IMR-90 (cell line): ENCODE data around the gene DOCK9. TPM values are rescaled to one million over a fixed set of nuclear protein-coding genes. Genes with fewer than 3 reads are reported as not detected.

Experiments used
- ATAC-seq: fragments of 200-7000 bp; cut with Tn5 transposase; 2 replicates; pipeline ENCODE4 v1.9.1; 2020; ENCODE audit warnings: low read depth, mild to moderate bottlenecking, moderate library complexity
- BruUV-seq: library from RNA; stranded (reverse); fragments of 400-500 nt; replicated peaks from 2 replicates; lab custom pipeline; 2021; lab: Mats Ljungman, UMichigan
- CTCF ChIA-PET: fragments of 300-600 bp; formaldehyde crosslinking; extraction: SDS; loops from one replicate; lab custom pipeline; 2021; ENCODE audit warnings: antibody characterized with exemption; lab: Yijun Ruan, JAX
- POLR2A ChIA-PET: fragments of 300-600 bp; sonication (Branson Sonifier 250); formaldehyde crosslinking; loops from one replicate; lab custom pipeline; 2022; ENCODE audit warnings: antibody characterized with exemption; ENCODE audit not compliant: unreplicated experiment; lab: Charles Lee
- DNase-seq: peaks from one replicate; pipeline ENCODE4 v3.0.0; 2013
- H2AFZ ChIP-seq: replicated peaks from 2 replicates; pipeline ENCODE3; 2013; ENCODE audit warnings: low read length, mild to moderate bottlenecking; ENCODE audit not compliant: poor library complexity
- H2AK5ac ChIP-seq: 2 replicates; pipeline ENCODE4 v1.6.1; 2013; ENCODE audit warnings: low read depth, low read length, inconsistent platforms
- H2AK9ac ChIP-seq: replicated peaks from 2 replicates; pipeline ENCODE3; 2013; ENCODE audit warnings: mild to moderate bottlenecking, low read depth, low read length, moderate library complexity; ENCODE audit not compliant: poor library complexity
- H2BK120ac ChIP-seq: 2 replicates; pipeline ENCODE4 v1.6.1; 2013; ENCODE audit warnings: low read depth, low read length, inconsistent platforms
- H2BK15ac ChIP-seq: 3 replicates; pipeline ENCODE4 v1.6.1; 2013; ENCODE audit warnings: low read depth, low read length, inconsistent platforms
- H2BK20ac ChIP-seq: 2 replicates; pipeline ENCODE4 v1.6.1; 2013; ENCODE audit warnings: low read depth, mild to moderate bottlenecking, inconsistent platforms, low read length, moderate library complexity
- H2BK5ac ChIP-seq: 2 replicates; pipeline ENCODE4 v1.6.1; 2013; ENCODE audit warnings: mild to moderate bottlenecking, low read depth, low read length, inconsistent platforms; ENCODE audit not compliant: poor library complexity, severe bottlenecking
- H3K14ac ChIP-seq: replicated peaks from 2 replicates; pipeline ENCODE4 v1.6.1; 2013; ENCODE audit warnings: low read depth, low read length, inconsistent platforms
- H3K18ac ChIP-seq: 2 replicates; pipeline ENCODE4 v1.6.1; 2013; ENCODE audit warnings: low read depth, low read length, control low read depth
- H3K23ac ChIP-seq: 2 replicates; pipeline ENCODE4 v1.6.1; 2013; ENCODE audit warnings: low read depth, low read length, inconsistent platforms
- H3K27ac ChIP-seq: 2 replicates; pipeline ENCODE4 v1.5.1; 2013; ENCODE audit warnings: mild to moderate bottlenecking, control low read depth, low read length; ENCODE audit not compliant: insufficient read depth
- H3K27me3 ChIP-seq: 2 replicates; pipeline ENCODE4 v1.6.1; 2013; ENCODE audit warnings: low read length; ENCODE audit not compliant: control insufficient read depth, insufficient read depth
- H3K36me3 ChIP-seq: 2 replicates; pipeline ENCODE4 v1.6.1; 2013; ENCODE audit warnings: low read length, mixed read lengths; ENCODE audit not compliant: control insufficient read depth, insufficient read depth
- H3K4ac ChIP-seq: 2 replicates; pipeline ENCODE4 v1.6.1; 2013; ENCODE audit warnings: low read depth, low read length, inconsistent platforms
- H3K4me1 ChIP-seq: 2 replicates; pipeline ENCODE4 v1.6.1; 2013; ENCODE audit warnings: low read length, mixed read lengths; ENCODE audit not compliant: control insufficient read depth, insufficient read depth
- H3K4me2 ChIP-seq: 2 replicates; pipeline ENCODE4 v1.6.1; 2013; ENCODE audit warnings: low read depth, mild to moderate bottlenecking, control low read depth, low read length, moderate library complexity
- H3K4me3 ChIP-seq: 2 replicates; pipeline ENCODE4 v1.5.1; 2013; ENCODE audit warnings: low read depth, mild to moderate bottlenecking, control low read depth, low read length, moderate library complexity; ENCODE audit not compliant: insufficient read depth
- H3K56ac ChIP-seq: 2 replicates; pipeline ENCODE4 v1.6.1; 2013; ENCODE audit warnings: low read length, inconsistent platforms; ENCODE audit not compliant: insufficient read depth; ENCODE audit errors: extremely low read depth
- H3K79me1 ChIP-seq, 2 experiments: 2 replicates each; pipeline ENCODE4 v1.6.1; 2013; ENCODE audit warnings: low read length in 2 of 2, inconsistent platforms in 1 of 2, low read depth in 1 of 2
- H3K9ac ChIP-seq: 2 replicates; pipeline ENCODE4 v1.6.1; 2013; ENCODE audit warnings: low read depth, low read length, control low read depth
- H3K9me1 ChIP-seq: 2 replicates; pipeline ENCODE4 v1.6.1; 2013; ENCODE audit warnings: low read length, inconsistent platforms; ENCODE audit not compliant: insufficient read depth
- H3K9me3 ChIP-seq: 2 replicates; pipeline ENCODE4 v1.6.1; 2013; ENCODE audit warnings: low read length; ENCODE audit not compliant: control insufficient read depth, insufficient read depth
- H4K20me1 ChIP-seq: 2 replicates; pipeline ENCODE4 v1.6.1; 2013; ENCODE audit warnings: low read length, inconsistent platforms; ENCODE audit not compliant: insufficient read depth
- H4K5ac ChIP-seq: 2 replicates; pipeline ENCODE4 v1.6.1; 2013; ENCODE audit warnings: mild to moderate bottlenecking, low read depth, low read length, control low read depth
- H4K8ac ChIP-seq, 2 experiments: 2 replicates each; pipeline ENCODE4 v1.6.1; 2013; ENCODE audit warnings: low read depth in 2 of 2, low read length in 2 of 2, control low read depth in 1 of 2, inconsistent platforms in 1 of 2
- H4K91ac ChIP-seq: 2 replicates; pipeline ENCODE4 v1.6.1; 2013; ENCODE audit warnings: low read depth, low read length, inconsistent platforms; ENCODE audit not compliant: insufficient read depth
- BHLHE40 ChIP-seq: fragments of 150-350 bp; IDR thresholded peaks from 2 replicates; pipeline ENCODE4 v1.6.1; 2016; ENCODE audit warnings: mild to moderate bottlenecking, low read depth, low read length
- CEBPB ChIP-seq: IDR thresholded peaks from 2 replicates; pipeline ENCODE4 v1.6.1; 2012; ENCODE audit warnings: low read depth, low read length, improper control_type of control experiment
- CHD1 ChIP-seq: IDR thresholded peaks from 2 replicates; pipeline ENCODE4 v1.6.1; 2012; ENCODE audit warnings: low read depth, low read length, improper control_type of control experiment
- ELK1 ChIP-seq: fragments of 150-350 bp; IDR thresholded peaks from 2 replicates; pipeline ENCODE4 v1.6.1; 2016; ENCODE audit warnings: low read depth, mild to moderate bottlenecking, low read length, moderate library complexity, borderline replicate concordance
- MAFK ChIP-seq: IDR thresholded peaks from 2 replicates; pipeline ENCODE4 v1.6.1; 2012; ENCODE audit warnings: low read depth, low read length, improper control_type of control experiment
- MAZ ChIP-seq: IDR thresholded peaks from 2 replicates; pipeline ENCODE4 v1.6.1; 2012; ENCODE audit warnings: low read depth, mild to moderate bottlenecking, low read length, improper control_type of control experiment, moderate library complexity, borderline replicate concordance
- MXI1 ChIP-seq: IDR thresholded peaks from 2 replicates; pipeline ENCODE4 v1.6.1; 2012; ENCODE audit warnings: low read depth, mild to moderate bottlenecking, low read length, moderate library complexity, borderline replicate concordance
- NFE2L2 ChIP-seq: fragments of 150-350 bp; IDR thresholded peaks from 2 replicates; pipeline ENCODE4 v1.6.1; 2016; ENCODE audit warnings: low read depth, mild to moderate bottlenecking, low read length
- POLR2A ChIP-seq: IDR thresholded peaks from 2 replicates; pipeline ENCODE4 v1.6.1; 2012; ENCODE audit warnings: mild to moderate bottlenecking, low read depth, low read length
- RFX5 ChIP-seq: IDR thresholded peaks from 2 replicates; pipeline ENCODE4 v1.8.0; 2012; ENCODE audit warnings: low read depth, mild to moderate bottlenecking, low read length, moderate library complexity
- WGBS, 2 experiments: methylation state at CpG; one replicate each; pipeline versions ENCODE4 v1.1.5 to v1.1.7; 2013; ENCODE audit warnings: missing lambda C conversion rate in 2 of 2; ENCODE audit not compliant: insufficient read length in 1 of 2; ENCODE audit errors: extremely low coverage in 2 of 2; 5-methylcytosine and 5-hydroxymethylcytosine counted together
- dilution Hi-C: fragments of 300-500 bp; cut with HindIII; formaldehyde crosslinking; loops from one replicate; pipeline ENCODE4 v1.14.3; 2018; ENCODE audit warnings: low sequenced_read_pairs; ENCODE audit not compliant: unreplicated experiment
- in situ Hi-C: fragments of 300-500 bp; cut with MboI; formaldehyde crosslinking; loops from 3 replicates; pipeline ENCODE4 v1.14.3; 2019; ENCODE audit warnings: low sequenced_read_pairs, inconsistent platforms, mixed read lengths
- intact Hi-C: fragments of 100-400 bp; cut with micrococcal nuclease; formaldehyde crosslinking; loops from 2 replicates; pipeline ENCODE4 v1.10.0; 2022
- polyA plus RNA-seq, 3 experiments: library from polyadenylated mRNA; depleted of rRNA; stranded (reverse); fragments of >200 nt; gene quantifications; 2 replicates each; pipeline ENCODE4 v1.2.3, GENCODE V29; 2012; ENCODE audit warnings: low replicate concordance in 1 of 3
- total RNA-seq: library from RNA; depleted of rRNA; stranded (reverse); fragments of >200 nt; gene quantifications from 2 replicates; pipeline ENCODE4 v1.2.3, GENCODE V29; 2012

Gene DOCK9
- total and polyA plus RNA-seq, 2 of the 4 experiments (the other 2 are of a cell fraction): 4.8 to 7.2 TPM

GRCh38 chr13:98860491-98860890, 117.4 kb downstream of the DOCK9 start:
- DNase-seq (no peak), ATAC-seq (no peak)
- Histone ChIP-seq H3K18ac (no peak overlapping the region), H3K56ac (no peak overlapping the region), H3K79me1 (no peaks in the 10 kb centered on the region), H3K9me1 (peaks cover 3% of the 10 kb centered on the region; the same call in 1 of the 2 replicates), H3K14ac (no peak overlapping the region), H3K4me1 (no peaks in the 10 kb centered on the region), H3K36me3 (peaks cover 3% of the 10 kb centered on the region; the same call in 1 of the 2 replicates), H2BK20ac (no peak overlapping the region), H2BK120ac (no peak overlapping the region), H3K9ac (no peak overlapping the region), H3K27ac (no peak overlapping the region), H3K23ac (no peak overlapping the region), H3K4ac (no peak overlapping the region), H3K4me3 (no peak overlapping the region), H3K9me3 (no peaks in the 10 kb centered on the region), H4K8ac (no peak overlapping the region), H4K5ac (no peak overlapping the region), H4K20me1 (no peaks in the 10 kb centered on the region), H3K27me3 (no peaks in the 10 kb centered on the region), H2AK5ac (no peak overlapping the region), H3K4me2 (no peak overlapping the region), H2AK9ac (no peak overlapping the region), H4K91ac (no peak overlapping the region), H2BK5ac (no peak overlapping the region), H2BK15ac (no peak overlapping the region), H2AFZ (no peak overlapping the region)
- TF ChIP-seq BHLHE40 (no peak), MXI1 (no peak), RFX5 (no peak), CEBPB (no peak), MAZ (no peak), POLR2A (no peak), CHD1 (no peak), ELK1 (no peak), MAFK (no peak), NFE2L2 (no peak)
- ChIA-PET CTCF (no interaction called here), POLR2A (no interaction called here)
- intact Hi-C loops: no loop called here
- dilution Hi-C loops: no loop called here
- WGBS, 2 experiments: 60% methylated on average over 1 of the region's 6 CpGs; no CpG with 5 or more reads in 1 of the 2 experiments
- in situ Hi-C loops: no loop called here
- no TSS peak for BruUV-seq
